IMR-90 (cell line): ENCODE results near the gene CDH12.

Source experiments
- BHLHE40 ChIP-seq: fragments of 150-350 bp; IDR thresholded peaks from 2 replicates; pipeline ENCODE4 v1.6.1; 2016; ENCODE audit warnings: mild to moderate bottlenecking, low read depth, low read length
- CEBPB ChIP-seq: IDR thresholded peaks from 2 replicates; pipeline ENCODE4 v1.6.1; 2012; ENCODE audit warnings: low read depth, low read length, improper control_type of control experiment
- CTCF ChIP-seq: conservative IDR thresholded peaks from 2 replicates; pipeline ENCODE4 v1.5.1; 2012; ENCODE audit warnings: mild to moderate bottlenecking, low read depth, low read length, improper control_type of control experiment
- FOS ChIP-seq: fragments of 150-350 bp; IDR thresholded peaks from 2 replicates; pipeline ENCODE4 v1.6.1; 2016; ENCODE audit warnings: low read depth, low read length
- MAFK ChIP-seq: IDR thresholded peaks from 2 replicates; pipeline ENCODE4 v1.6.1; 2012; ENCODE audit warnings: low read depth, low read length, improper control_type of control experiment
- MAZ ChIP-seq: IDR thresholded peaks from 2 replicates; pipeline ENCODE4 v1.6.1; 2012; ENCODE audit warnings: low read depth, mild to moderate bottlenecking, low read length, improper control_type of control experiment, moderate library complexity, borderline replicate concordance
- MXI1 ChIP-seq: IDR thresholded peaks from 2 replicates; pipeline ENCODE4 v1.6.1; 2012; ENCODE audit warnings: low read depth, mild to moderate bottlenecking, low read length, moderate library complexity, borderline replicate concordance
- NFE2L2 ChIP-seq: fragments of 150-350 bp; IDR thresholded peaks from 2 replicates; pipeline ENCODE4 v1.6.1; 2016; ENCODE audit warnings: low read depth, mild to moderate bottlenecking, low read length
- POLR2A ChIP-seq: IDR thresholded peaks from 2 replicates; pipeline ENCODE4 v1.6.1; 2012; ENCODE audit warnings: mild to moderate bottlenecking, low read depth, low read length
- RAD21 ChIP-seq: IDR thresholded peaks from 2 replicates; pipeline ENCODE4 v1.6.1; 2012; ENCODE audit warnings: low read length, improper control_type of control experiment
- RCOR1 ChIP-seq: IDR thresholded peaks from 2 replicates; pipeline ENCODE4 v1.6.1; 2012; ENCODE audit warnings: mild to moderate bottlenecking, low read length, improper control_type of control experiment; ENCODE audit not compliant: insufficient replicate concordance
- RFX5 ChIP-seq: IDR thresholded peaks from 2 replicates; pipeline ENCODE4 v1.8.0; 2012; ENCODE audit warnings: low read depth, mild to moderate bottlenecking, low read length, moderate library complexity
- SMC3 ChIP-seq: fragments of 150-350 bp; IDR thresholded peaks from 2 replicates; pipeline ENCODE4 v1.6.1; 2016; ENCODE audit warnings: low read depth, mild to moderate bottlenecking, antibody characterized with exemption, low read length, moderate library complexity
- USF2 ChIP-seq: fragments of 150-350 bp; IDR thresholded peaks from 2 replicates; pipeline ENCODE4 v1.6.1; 2017; ENCODE audit warnings: mild to moderate bottlenecking, antibody characterized with exemption, low read length, low read depth

GRCh38 chr5:22780756-22781155 lies 72.4 kb downstream of the CDH12 start:
- TF ChIP-seq CTCF: no peak
- TF ChIP-seq POLR2A: no peak
- no peak for TF ChIP-seq USF2
- no peak for TF ChIP-seq RAD21
- no peak for TF ChIP-seq BHLHE40
- no peak for TF ChIP-seq FOS
- no peak for TF ChIP-seq MAZ
- no peak for TF ChIP-seq MXI1
- TF ChIP-seq RCOR1: no peak
- TF ChIP-seq SMC3: no peak
- no peak for TF ChIP-seq NFE2L2
- no peak for TF ChIP-seq CEBPB
- no peak for TF ChIP-seq RFX5
- TF ChIP-seq MAFK: no peak
